Colonic mucosa (tissue), 4 donors: ENCODE measurements around the gene SLC17A3. TPM values are rescaled to one million over a fixed set of nuclear protein-coding genes. Genes with fewer than 3 reads are reported as not detected.

ENCODE experiments used
- DNase-seq: peaks from one replicate; pipeline ENCODE4 v3.0.0-alpha.2; 2020
- H3K27ac ChIP-seq: fragments of 200-600 bp; one replicate; pipeline ENCODE4 v1.8.0; 2021
- H3K27me3 ChIP-seq: fragments of 200-600 bp; one replicate; pipeline ENCODE4 v1.8.0; 2021
- H3K36me3 ChIP-seq: fragments of 200-600 bp; one replicate; pipeline ENCODE4 v1.8.0; 2021
- H3K4me1 ChIP-seq: fragments of 200-600 bp; one replicate; pipeline ENCODE4 v1.8.0; 2021; ENCODE audit warnings: mild to moderate bottlenecking
- H3K4me3 ChIP-seq: fragments of 200-600 bp; one replicate; pipeline ENCODE4 v1.8.0; 2021
- H3K9ac ChIP-seq, 2 donors: one replicate each; pipeline ENCODE4 v1.7.0; 2013; ENCODE audit warnings: control low read depth in 2 of 2, low read depth in 2 of 2, low read length in 2 of 2
- H3K9me3 ChIP-seq: fragments of 200-600 bp; one replicate; pipeline ENCODE4 v1.8.0; 2021
- intact Hi-C: fragments of 100-400 bp; cut with DNase I; formaldehyde crosslinking; loops from one replicate; pipeline ENCODE4 v1.14.1; 2022
- total RNA-seq, 2 donors: library from RNA; stranded (reverse); fragmentation: NEBNext Ultra II Directional in 1 of 2; extraction: Animal tissue kit (Norgen Biotek cat#: 25700) in 1 of 2; gene quantifications; one replicate each; pipeline ENCODE4 v1.2.1, GENCODE V29; 2021
- TF ChIP-seq, protein P1 (sequence below): fragments of 200-600 bp; IDR thresholded peaks from one replicate; pipeline ENCODE4 v1.8.0; 2022; ENCODE audit warnings: antibody characterized with exemption, mild to moderate bottlenecking
- donor health status: healthy.
- donor health status: DM: no; HTN: no; CAD: no.
- donor health status: DM: no; HTN: no; CAD: no.

SLC17A3 gene
- total RNA-seq, 2 donors from 2014 or later: not detected

DNA sequence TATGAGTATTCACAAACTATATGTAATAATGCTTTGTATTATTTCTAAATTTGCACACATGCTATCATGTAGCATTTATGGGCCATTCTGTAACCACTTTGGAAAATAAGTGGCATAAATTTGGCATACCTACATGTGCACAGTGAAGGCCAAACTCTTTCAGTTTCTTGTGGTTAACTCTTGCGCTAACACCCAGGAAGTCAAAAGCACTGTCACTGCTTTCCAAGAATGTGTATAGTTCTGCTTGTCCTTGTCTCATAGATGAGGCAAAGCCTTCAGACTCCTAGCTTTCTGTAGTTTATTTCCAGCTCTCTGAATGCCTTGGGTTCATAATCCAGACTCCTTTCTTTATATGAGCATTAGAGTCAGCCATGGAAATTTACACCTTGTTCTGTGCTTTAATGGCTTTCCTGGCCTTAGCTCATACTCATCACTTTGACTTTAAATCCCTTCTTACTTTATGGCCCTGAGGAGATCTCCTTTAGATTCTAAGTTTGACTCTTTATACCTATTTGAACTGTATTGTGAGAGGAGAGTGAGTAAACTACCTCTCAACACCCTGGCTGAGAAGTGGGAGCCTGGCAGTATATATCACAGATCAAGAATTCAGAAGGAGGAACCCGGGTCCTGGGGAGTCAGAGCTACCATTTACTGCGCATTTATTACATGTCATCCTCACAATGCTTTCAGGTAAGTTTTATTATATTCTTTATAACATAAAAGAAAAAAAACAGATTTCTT lies 949 bp upstream of the SLC17A3 start:
- TF ChIP-seq, protein P1, sequence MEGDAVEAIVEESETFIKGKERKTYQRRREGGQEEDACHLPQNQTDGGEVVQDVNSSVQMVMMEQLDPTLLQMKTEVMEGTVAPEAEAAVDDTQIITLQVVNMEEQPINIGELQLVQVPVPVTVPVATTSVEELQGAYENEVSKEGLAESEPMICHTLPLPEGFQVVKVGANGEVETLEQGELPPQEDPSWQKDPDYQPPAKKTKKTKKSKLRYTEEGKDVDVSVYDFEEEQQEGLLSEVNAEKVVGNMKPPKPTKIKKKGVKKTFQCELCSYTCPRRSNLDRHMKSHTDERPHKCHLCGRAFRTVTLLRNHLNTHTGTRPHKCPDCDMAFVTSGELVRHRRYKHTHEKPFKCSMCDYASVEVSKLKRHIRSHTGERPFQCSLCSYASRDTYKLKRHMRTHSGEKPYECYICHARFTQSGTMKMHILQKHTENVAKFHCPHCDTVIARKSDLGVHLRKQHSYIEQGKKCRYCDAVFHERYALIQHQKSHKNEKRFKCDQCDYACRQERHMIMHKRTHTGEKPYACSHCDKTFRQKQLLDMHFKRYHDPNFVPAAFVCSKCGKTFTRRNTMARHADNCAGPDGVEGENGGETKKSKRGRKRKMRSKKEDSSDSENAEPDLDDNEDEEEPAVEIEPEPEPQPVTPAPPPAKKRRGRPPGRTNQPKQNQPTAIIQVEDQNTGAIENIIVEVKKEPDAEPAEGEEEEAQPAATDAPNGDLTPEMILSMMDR: no peak
- Histone ChIP-seq H3K9me3 (no peaks in the 10 kb centered on the region), H3K27me3 (no peaks in the 10 kb centered on the region), H3K9ac (no peak overlapping the region), H3K27ac (no peak overlapping the region), H3K4me1 (no peaks in the 10 kb centered on the region), H3K4me3 (no peak overlapping the region), H3K36me3 (no peaks in the 10 kb centered on the region)
- no peak for DNase-seq
- intact Hi-C loops: no loop called here

DNA sequence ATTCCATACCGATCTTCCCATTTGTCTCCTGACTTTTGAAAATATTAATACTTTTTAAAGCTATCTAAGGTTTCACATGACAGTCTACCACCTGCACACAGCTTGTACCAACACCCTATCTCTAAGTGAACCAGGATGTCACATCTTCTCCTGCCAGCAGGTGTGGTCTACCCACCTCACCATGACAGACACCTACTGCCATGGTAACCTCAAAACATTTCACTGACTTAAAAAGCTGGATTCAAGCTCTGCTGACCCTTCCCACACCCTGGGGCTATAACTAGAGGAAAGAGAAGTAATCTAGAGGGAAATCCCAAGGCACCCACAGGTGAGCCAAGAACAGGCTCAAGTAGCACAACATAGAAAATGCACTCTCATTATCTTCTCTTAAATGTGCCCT lies 1.2 kb downstream of the SLC17A3 start:
- no peak overlapping the region for H3K27ac ChIP-seq

DNA sequence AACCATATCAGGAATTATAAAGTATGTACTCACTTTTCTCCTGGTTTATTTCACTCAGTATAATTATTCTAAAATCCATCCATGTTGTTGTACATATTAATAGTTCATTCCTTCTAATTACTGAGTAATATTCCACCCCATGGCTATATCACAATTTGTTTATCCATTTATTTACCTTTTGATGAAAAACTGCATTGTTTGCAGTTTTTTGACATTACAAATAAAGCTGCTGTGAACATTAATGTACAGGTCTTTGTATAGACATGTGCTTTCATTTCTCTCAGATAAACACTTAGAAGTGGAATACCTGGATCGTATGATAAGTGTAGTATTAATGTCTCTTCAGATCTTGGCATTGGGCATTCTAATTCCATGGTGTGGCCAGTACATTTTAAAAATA lies 4.2 kb downstream of the SLC17A3 start:
- H3K27me3 ChIP-seq: no peaks in the 10 kb centered on the region
- no peaks in the 10 kb centered on the region for H3K36me3 ChIP-seq
- TF ChIP-seq, protein P1: no peak
- H3K9me3 ChIP-seq: no peaks in the 10 kb centered on the region
- H3K4me3 ChIP-seq: no peak overlapping the region
- no peak for DNase-seq
- H3K27ac ChIP-seq: no peak overlapping the region
- H3K4me1 ChIP-seq: no peaks in the 10 kb centered on the region
- intact Hi-C loops: no loop called here
- H3K9ac ChIP-seq: no peak overlapping the region

More for the DNA sequence above, 1.2 kb downstream of the SLC17A3 start:
- H3K4me1 ChIP-seq: no peaks in the 10 kb centered on the region
- H3K27me3 ChIP-seq: no peaks in the 10 kb centered on the region
- no peak for DNase-seq
- no peak overlapping the region for H3K4me3 ChIP-seq
- H3K36me3 ChIP-seq: no peaks in the 10 kb centered on the region
- intact Hi-C loops: no loop called here
- H3K9ac ChIP-seq: no peak overlapping the region
- TF ChIP-seq, protein P1: no peak
- no peaks in the 10 kb centered on the region for H3K9me3 ChIP-seq

DNA sequence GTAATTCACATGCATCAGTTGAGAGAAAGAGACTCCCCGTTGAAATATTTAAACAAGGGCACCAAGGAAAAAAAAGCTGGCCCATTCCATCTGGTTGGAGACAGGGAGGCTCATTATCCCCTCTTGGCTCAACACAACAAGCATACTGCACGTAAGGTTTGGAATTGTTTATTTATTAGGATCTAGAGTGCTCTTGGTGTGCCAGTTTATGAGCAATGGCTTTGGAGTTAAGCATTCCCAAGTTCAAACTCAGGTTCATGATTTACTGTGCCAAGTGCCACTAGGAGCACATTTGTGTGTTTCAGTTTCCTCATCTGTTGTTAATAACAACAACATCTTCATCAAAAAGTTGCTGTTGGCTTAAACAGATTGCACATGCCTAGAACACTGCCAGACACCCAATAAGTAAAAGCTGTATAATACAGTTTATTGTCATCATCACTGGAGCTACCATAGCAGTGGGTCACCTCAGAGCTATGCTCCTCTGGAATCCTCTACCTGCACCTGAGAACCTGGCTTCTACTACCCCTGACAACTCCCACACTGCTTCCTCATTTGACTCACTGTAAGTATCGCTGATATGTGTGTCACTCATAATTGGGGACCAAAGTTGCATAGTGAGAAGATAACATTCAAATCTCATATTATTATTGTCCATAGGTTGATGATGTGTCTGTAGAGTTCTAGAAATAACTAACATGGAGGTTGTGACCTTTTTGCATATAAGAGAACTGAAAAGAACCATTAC lies 5.4 kb downstream of the SLC17A3 start:
- Histone ChIP-seq H3K9me3 (no peaks in the 10 kb centered on the region), H3K27ac (no peak overlapping the region), H3K27me3 (no peaks in the 10 kb centered on the region), H3K9ac (no peak overlapping the region), H3K4me3 (no peak overlapping the region), H3K4me1 (no peaks in the 10 kb centered on the region), H3K36me3 (no peaks in the 10 kb centered on the region)
- DNase-seq: no peak
- TF ChIP-seq, protein P1: no peak
- intact Hi-C loops: no loop called here

DNA sequence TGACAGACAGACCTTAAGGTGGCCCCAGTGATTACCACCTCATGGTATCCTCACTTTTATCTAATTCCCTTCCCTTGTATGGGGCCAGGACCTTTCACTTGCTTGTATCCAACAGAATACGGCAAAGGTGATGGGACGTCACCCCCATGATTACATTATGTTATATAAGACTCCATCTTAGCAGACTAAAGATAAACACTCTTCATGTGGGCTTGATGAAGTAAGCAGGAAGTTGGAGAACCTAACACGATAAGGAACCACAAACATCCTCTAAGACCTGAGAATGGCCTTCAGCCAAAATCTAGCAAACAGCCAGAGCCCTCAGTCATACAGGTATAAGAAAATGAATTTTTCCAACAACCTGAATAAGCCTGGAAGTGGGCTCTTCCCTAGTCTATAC lies 8.0 kb downstream of the SLC17A3 start:
- no peak for DNase-seq
- TF ChIP-seq, protein P1: no peak
- no peak overlapping the region for H3K4me3 ChIP-seq

More for the DNA sequence above, 8.0 kb downstream of the SLC17A3 start:
- Histone ChIP-seq H3K9ac (no peak overlapping the region), H3K4me1 (no peaks in the 10 kb centered on the region), H3K27ac (no peak overlapping the region), H3K9me3 (no peaks in the 10 kb centered on the region), H3K27me3 (no peaks in the 10 kb centered on the region), H3K36me3 (no peaks in the 10 kb centered on the region)
- intact Hi-C loops: no loop called here
